ENCODE measurements around the gene TARBP1. TPM values are rescaled to one million over a fixed set of nuclear protein-coding genes. Genes with fewer than 3 reads are reported as not detected.

TARBP1 gene
- total and polyA plus RNA-seq, 2 of the 13 experiments (the other 11 are each of a cell fraction or from before 2014, with no cell fraction given), result 37.7 to 67.0 TPM

DNA sequence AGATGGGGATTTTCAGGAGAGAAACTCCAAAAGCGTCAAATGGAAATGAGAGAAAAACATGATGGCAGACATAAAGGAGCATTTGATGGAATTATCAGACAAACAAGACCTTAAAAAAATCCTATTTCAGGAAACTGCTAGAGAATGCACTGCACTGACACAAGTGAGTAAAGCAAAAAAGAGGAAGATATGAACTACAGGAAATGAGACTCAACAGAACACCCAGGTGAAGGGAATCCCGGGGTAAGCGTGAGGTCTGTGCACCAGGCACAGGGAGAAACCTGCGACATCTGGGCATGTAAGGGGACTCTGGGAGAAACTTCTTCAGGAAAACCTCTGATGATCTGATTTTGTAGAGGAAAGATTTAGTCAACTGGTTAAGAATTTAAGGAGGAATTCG, 2.8 kb downstream of the TARBP1 start:
- intact Hi-C loops (cut with micrococcal nuclease; ENCODE audit: unreplicated experiment), result no loop called here
- no peak overlapping the region for H3K27ac ChIP-seq (ENCODE audit: extremely low read length, insufficient read depth, low read length)
- TF ChIP-seq ATF1 (CRISPR knock-in tag; IDR thresholded peaks at IDR 0.05), result no peak
- TF ChIP-seq, protein P1, sequence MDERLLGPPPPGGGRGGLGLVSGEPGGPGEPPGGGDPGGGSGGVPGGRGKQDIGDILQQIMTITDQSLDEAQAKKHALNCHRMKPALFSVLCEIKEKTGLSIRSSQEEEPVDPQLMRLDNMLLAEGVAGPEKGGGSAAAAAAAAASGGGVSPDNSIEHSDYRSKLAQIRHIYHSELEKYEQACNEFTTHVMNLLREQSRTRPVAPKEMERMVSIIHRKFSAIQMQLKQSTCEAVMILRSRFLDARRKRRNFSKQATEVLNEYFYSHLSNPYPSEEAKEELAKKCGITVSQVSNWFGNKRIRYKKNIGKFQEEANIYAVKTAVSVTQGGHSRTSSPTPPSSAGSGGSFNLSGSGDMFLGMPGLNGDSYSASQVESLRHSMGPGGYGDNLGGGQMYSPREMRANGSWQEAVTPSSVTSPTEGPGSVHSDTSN (CRISPR knock-in tag; IDR thresholded peaks at IDR 0.05), result no peak
- TF ChIP-seq, protein P2, sequence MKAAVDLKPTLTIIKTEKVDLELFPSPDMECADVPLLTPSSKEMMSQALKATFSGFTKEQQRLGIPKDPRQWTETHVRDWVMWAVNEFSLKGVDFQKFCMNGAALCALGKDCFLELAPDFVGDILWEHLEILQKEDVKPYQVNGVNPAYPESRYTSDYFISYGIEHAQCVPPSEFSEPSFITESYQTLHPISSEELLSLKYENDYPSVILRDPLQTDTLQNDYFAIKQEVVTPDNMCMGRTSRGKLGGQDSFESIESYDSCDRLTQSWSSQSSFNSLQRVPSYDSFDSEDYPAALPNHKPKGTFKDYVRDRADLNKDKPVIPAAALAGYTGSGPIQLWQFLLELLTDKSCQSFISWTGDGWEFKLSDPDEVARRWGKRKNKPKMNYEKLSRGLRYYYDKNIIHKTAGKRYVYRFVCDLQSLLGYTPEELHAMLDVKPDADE (CRISPR knock-in tag; IDR thresholded peaks at IDR 0.05), result no peak
- H2AFZ ChIP-seq (ENCODE audit: low read length), result no peak overlapping the region
- ChIA-PET POLR2A (no interaction called here), CTCF (ENCODE audit: low intra/inter-chr PET ratio, low total read pairs) (no interaction called here)
- 76% methylated on average over 5 of the region's 5 CpGs for WGBS (ENCODE audit: low lambda C conversion rate)
- H4K20me1 ChIP-seq (ENCODE audit: insufficient read depth, low read length), result no peaks in the 10 kb centered on the region; the same call in 1 of the 2 replicates
- no peak for FAIRE-seq
- peaks cover 0 to 3% of the 10 kb centered on the region in 2 experiments; a peak in 2 of 5 replicates for H3K27me3 ChIP-seq (ENCODE audit: control insufficient read depth in 1 of 2, insufficient read depth in 2 of 2, low read length in 2 of 2)
- H3K9me3 ChIP-seq (ENCODE audit: low read length), result no peaks in the 10 kb centered on the region
- no TSS peak for BruUV-seq (replicated peaks)
- H3K4me2 ChIP-seq (ENCODE audit: low read depth, low read length), result peak overlapping the region; percentile 95; the same call in 1 of the 2 replicates
- H3K4me1 ChIP-seq (ENCODE audit: insufficient read depth, low read length), result peaks cover 58% of the 10 kb centered on the region
- peaks cover 39% of the 10 kb centered on the region for H3K79me2 ChIP-seq (ENCODE audit: insufficient read depth, low read length)
- no peak overlapping the region for H3K4me3 ChIP-seq (replicated peaks in 1 of 3; ENCODE audit: insufficient read depth in 1 of 3, low read depth in 2 of 3, low read length in 3 of 3)
- no peak for DNase-seq (ENCODE audit: low spot score)
- in situ Hi-C loops (cut with HindIII; ENCODE audit: extremely low pct_ligation_motif_present, low pct_unique_long_range_greater_than_20kb), result no loop called here
- H3K9ac ChIP-seq (ENCODE audit: insufficient read depth, low read depth, low read length), result no peak overlapping the region
- ATAC-seq, result no peak
- H3K36me3 ChIP-seq (replicated peaks in 1 of 2; ENCODE audit: control insufficient read depth in 1 of 2, insufficient read depth in 2 of 2, low read length in 2 of 2), result no peaks in the 10 kb centered on the region; a peak in 2 of 5 replicates

DNA sequence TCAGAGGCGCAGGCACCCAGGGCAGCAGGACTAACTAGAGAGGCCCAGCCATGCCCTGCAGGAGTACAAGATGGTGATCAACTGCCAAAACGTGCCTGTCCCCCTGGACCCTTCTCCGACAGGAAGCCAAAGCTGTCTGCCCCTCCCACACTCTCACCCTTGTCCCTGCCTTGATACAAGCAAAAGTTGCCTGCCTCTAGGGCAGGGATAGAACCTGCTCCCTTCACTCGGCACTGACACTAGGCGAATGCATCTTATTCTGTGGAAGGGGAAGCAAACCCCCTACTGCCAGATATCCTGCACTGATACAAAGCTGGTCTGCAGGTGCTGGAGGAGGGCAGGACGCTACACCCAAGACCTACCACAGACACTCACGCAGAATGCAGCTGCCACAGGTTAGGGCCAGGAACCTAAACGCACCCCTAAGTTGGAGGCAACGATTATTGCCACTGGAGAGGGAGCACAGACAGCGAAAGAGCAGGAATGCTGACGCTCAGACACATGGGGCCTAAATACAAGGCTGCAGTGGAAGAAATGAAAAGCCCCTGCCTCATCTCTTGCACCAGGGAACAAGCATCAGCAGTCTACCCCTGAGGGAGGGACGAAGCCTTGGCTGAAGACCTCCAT, 3.7 kb downstream of the TARBP1 start:
- no peaks in the 10 kb centered on the region for H3K27me3 ChIP-seq (ENCODE audit: control insufficient read depth in 1 of 2, insufficient read depth in 2 of 2, low read length in 2 of 2)
- no peak overlapping the region for H3K4me3 ChIP-seq (replicated peaks in 1 of 3; ENCODE audit: insufficient read depth in 1 of 3, low read depth in 2 of 3, low read length in 3 of 3)
- ChIA-PET CTCF (ENCODE audit: low intra/inter-chr PET ratio, low total read pairs) (no interaction called here), POLR2A (no interaction called here)
- in situ Hi-C loops (cut with HindIII; ENCODE audit: extremely low pct_ligation_motif_present, low pct_unique_long_range_greater_than_20kb), result no loop called here
- WGBS (ENCODE audit: low lambda C conversion rate), result 83% methylated on average over 12 of the region's 12 CpGs
- peaks cover 58% of the 10 kb centered on the region for H3K4me1 ChIP-seq (ENCODE audit: insufficient read depth, low read length)
- intact Hi-C loops (cut with micrococcal nuclease; ENCODE audit: unreplicated experiment), result no loop called here
- ATAC-seq (no peak), DNase-seq (ENCODE audit: low spot score) (no peak), FAIRE-seq (no peak)
- no peak overlapping the region for H3K9ac ChIP-seq (ENCODE audit: insufficient read depth, low read depth, low read length)
- peaks cover 39% of the 10 kb centered on the region for H3K79me2 ChIP-seq (ENCODE audit: insufficient read depth, low read length)
- no peak overlapping the region for H2AFZ ChIP-seq (ENCODE audit: low read length)
- no peaks in the 10 kb centered on the region for H3K9me3 ChIP-seq (ENCODE audit: low read length)
- H3K36me3 ChIP-seq (replicated peaks in 1 of 2; ENCODE audit: control insufficient read depth in 1 of 2, insufficient read depth in 2 of 2, low read length in 2 of 2), result no peaks in the 10 kb centered on the region; a peak in 2 of 5 replicates
- peak overlapping the region; percentile 95 for H3K4me2 ChIP-seq (ENCODE audit: low read depth, low read length)
- BruUV-seq (replicated peaks), result no TSS peak
- no peak overlapping the region for H3K27ac ChIP-seq (ENCODE audit: extremely low read length, insufficient read depth, low read length)
- no peaks in the 10 kb centered on the region; the same call in 1 of the 2 replicates for H4K20me1 ChIP-seq (ENCODE audit: insufficient read depth, low read length)
- TF ChIP-seq, protein P3, sequence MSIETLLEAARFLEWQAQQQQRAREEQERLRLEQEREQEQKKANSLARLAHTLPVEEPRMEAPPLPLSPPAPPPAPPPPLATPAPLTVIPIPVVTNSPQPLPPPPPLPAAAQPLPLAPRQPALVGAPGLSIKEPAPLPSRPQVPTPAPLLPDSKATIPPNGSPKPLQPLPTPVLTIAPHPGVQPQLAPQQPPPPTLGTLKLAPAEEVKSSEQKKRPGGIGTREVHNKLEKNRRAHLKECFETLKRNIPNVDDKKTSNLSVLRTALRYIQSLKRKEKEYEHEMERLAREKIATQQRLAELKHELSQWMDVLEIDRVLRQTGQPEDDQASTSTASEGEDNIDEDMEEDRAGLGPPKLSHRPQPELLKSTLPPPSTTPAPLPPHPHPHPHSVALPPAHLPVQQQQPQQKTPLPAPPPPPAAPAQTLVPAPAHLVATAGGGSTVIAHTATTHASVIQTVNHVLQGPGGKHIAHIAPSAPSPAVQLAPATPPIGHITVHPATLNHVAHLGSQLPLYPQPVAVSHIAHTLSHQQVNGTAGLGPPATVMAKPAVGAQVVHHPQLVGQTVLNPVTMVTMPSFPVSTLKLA (IDR thresholded peaks at IDR 0.05), result no peak
- TF ChIP-seq ISL2 (CRISPR knock-in tag; IDR thresholded peaks at IDR 0.05) (no peak), ZKSCAN1 (IDR thresholded peaks at IDR 0.05; ENCODE audit: low read length) (no peak), ZFP90 (CRISPR knock-in tag; IDR thresholded peaks at IDR 0.05; ENCODE audit: borderline replicate concordance) (no peak), FOXK2 (IDR thresholded peaks at IDR 0.05) (no peak), ATF1 (CRISPR knock-in tag; IDR thresholded peaks at IDR 0.05) (no peak), GTF2F1 (IDR thresholded peaks at IDR 0.05; ENCODE audit: low read length) (no peak)
- TF ChIP-seq, protein P4, sequence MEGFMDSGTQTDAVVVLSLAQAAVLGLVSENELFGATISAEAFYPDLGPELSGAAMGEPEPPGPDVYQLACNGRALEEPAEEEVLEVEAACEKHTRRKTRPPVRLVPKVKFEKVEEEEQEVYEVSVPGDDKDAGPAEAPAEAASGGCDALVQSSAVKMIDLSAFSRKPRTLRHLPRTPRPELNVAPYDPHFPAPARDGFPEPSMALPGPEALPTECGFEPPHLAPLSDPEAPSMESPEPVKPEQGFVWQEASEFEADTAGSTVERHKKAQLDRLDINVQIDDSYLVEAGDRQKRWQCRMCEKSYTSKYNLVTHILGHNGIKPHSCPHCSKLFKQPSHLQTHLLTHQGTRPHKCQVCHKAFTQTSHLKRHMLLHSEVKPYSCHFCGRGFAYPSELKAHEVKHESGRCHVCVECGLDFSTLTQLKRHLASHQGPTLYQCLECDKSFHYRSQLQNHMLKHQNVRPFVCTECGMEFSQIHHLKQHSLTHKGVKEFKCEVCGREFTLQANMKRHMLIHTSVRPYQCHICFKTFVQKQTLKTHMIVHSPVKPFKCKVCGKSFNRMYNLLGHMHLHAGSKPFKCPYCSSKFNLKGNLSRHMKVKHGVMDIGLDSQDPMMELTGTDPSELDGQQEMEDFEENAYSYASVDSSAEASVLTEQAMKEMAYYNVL (CRISPR knock-in tag; IDR thresholded peaks at IDR 0.05; ENCODE audit: borderline replicate concordance), result no peak
